GM18870 (cell line): ENCODE results near the gene ANXA8L1.
"Not testable (repeated sequence)": the region's sequence is repeated elsewhere in the genome, so short reads cannot be mapped to it uniquely, and the experiment has no call there.

Experiments
- ATAC-seq: cut with Tn5 transposase; IDR thresholded peaks from one replicate; pipeline ENCODE4 v1.9.1; 2021; ENCODE audit warnings: moderate library complexity; ENCODE audit not compliant: unreplicated experiment

The ANXA8L1 gene

GRCh38 chr10:46375406-46375805 is at the start of gene ANXA8L1:
TSS of gene ANXA8L1 (plus strand) at chr10:46375776. CDS start at chr10:46375852, 76 bp downstream.
- ATAC-seq, result not testable (repeated sequence)

- no peak for ATAC-seq
These were observed 49.5 kb upstream of the ANXA8L1 start for GRCh38 chr10:46326066-46326465.

- no peak for ATAC-seq
These were observed 48.6 kb upstream of the ANXA8L1 start for GRCh38 chr10:46326971-46327370.

DNA sequence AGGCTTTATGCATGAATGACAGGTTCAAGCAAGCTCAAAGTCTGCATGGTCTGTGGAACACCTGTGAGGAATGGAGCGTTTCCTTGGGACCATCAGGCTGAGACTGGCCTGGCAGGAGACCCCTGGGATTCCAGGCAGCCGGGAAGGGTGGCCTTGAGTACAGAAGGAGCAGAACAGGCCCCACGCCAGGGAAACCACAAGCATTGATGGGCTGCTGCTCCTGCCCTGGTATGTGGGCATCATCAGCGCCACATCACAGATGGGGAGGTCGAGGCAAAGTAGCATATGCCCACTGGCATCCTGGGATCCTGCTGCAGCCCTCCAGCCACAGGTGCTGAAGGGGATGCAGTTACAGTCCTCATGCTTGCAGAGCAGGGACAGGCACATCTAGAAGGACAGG is 47.9 kb upstream of the ANXA8L1 start:
- ATAC-seq, result no peak

- no peak for ATAC-seq
These were observed 46.5 kb upstream of the ANXA8L1 start for GRCh38 chr10:46328853-46329689.

DNA sequence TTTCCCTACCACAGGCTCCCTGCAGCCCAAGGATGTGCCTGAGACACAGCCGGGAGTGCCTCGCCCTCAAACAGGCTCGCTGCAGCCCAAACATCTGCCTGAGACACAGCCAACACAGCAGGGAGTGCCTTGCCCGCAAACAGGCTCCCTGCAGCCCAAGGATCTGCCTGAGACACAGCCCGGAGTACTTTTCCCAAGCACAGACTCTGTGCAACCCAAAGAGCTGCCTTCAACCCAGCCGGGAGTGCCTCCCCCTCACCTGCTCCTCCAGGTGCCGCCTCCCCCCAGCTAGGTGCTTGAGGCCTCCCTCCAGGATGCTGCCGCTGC is 45.9 kb upstream of the ANXA8L1 start:
- ATAC-seq, result no peak

DNA sequence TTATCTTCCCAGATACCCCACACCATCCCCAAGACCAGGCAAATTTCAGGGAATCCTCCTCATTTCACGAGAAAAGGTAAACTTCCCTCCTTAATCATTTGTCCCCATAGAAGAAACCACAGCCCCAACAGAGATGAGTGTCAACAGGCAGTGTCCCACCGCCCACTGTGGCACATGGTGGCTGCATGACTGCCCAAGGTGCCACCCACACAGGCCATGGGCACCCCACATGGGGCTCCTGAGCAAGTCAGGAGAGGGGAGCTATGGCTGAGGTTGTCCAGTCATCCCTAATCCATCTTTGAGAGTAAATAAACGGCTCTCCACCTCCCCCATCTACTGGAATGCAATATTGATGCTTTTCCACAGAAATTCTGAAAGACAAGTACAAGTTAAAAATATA is 44.7 kb upstream of the ANXA8L1 start:
- ATAC-seq, result no peak

DNA sequence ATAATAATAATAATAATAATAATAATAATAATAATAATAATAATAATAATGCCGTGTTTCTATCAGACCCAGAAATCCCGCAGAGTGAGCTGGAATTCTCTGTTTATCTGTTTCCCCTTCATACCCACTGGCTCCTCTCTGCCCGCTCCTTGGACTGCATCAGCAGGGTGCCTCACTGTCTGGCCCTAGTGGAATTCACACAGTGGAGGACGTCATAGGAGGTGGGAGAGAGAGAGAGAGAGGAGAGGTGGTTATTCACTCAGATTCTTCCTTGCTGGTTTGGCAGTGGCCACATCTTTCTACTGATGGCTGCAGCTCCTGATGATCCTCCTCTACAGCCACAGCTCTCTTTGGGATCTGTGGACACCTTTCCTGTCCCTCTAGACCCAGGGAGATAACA is 10.1 kb upstream of the ANXA8L1 start:
- ATAC-seq, result not testable (repeated sequence)

- ATAC-seq, result not testable (repeated sequence)
These were observed 8.4 kb upstream of the ANXA8L1 start for GRCh38 chr10:46367209-46367608.

DNA sequence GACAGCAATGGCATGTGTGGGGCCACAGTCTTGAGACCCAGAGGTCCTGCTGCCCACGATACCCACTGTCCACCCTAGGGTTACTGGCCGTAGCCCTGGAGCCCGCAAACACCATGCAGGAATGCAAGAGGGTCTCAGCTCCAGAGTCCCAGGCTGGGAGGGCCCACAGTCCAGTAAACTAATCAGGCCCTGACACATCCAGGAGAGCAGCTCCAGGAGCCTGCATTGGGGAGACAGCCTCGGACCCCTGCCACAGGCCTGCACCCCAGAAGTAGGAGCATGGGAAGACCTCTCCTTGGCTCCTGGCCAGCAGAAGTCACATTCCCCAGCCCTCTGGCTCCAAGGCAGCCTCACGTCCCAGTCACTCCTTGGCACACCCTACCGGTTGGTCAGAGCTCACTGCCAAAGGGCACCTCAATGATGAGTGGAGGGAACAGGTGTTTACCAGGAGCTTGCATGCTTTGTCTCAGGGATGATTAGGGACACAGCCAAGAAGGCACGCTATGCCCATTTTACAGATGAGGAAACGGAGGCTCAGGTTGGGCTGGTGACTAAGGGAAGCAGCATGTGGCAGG is 7.8 kb upstream of the ANXA8L1 start:
- not testable (repeated sequence) for ATAC-seq

GRCh38 chr10:46368956-46369355 is 6.6 kb upstream of the ANXA8L1 start:
- ATAC-seq, result not testable (repeated sequence)

- not testable (repeated sequence) for ATAC-seq
These were observed 1.2 kb upstream of the ANXA8L1 start for GRCh38 chr10:46374410-46374809.

DNA sequence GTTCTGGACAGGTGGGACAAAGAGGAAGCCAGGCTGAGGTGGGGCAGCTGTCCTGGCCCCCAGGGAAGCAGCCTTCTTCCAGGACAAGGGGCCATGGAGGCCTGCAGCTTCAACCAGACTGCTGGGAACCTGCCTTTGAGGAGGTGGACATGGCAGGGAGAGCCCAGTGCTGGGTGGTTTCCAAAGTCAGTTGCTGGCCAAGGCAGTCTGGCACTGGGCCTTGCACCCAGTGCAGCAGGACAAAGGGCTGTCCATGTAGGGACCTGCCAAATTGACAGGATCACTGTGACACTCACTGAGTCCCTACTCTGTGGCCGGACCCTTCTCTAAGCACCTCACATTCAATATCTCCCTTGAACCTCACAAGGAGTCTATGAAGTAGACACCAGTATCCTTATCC is 1.4 kb downstream of the ANXA8L1 start:
- ATAC-seq, result not testable (repeated sequence)

- not testable (repeated sequence) for ATAC-seq
These were observed 2.1 kb downstream of the ANXA8L1 start for GRCh38 chr10:46377651-46378050.

DNA sequence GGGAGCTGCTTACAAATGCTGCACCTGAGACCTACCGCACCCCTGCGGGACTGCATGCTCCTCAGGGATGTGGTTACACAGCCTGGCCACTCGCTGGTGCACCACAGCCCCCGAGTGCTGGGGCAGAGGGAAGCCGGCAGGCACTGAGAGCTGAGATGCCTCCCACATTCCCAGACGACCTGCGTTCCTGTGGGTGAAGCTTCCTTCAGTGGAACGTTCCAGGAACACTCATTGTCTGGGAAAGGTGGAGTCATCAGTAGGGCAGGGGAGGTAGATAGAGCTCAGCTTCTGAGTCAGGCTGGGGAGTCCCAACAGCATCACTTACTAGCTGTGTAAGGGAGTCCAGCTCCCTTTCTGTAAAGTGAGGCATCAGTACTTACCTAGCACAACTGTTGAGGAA is 2.5 kb downstream of the ANXA8L1 start:
- not testable (repeated sequence) for ATAC-seq

- ATAC-seq, result not testable (repeated sequence)
These were observed 3.8 kb downstream of the ANXA8L1 start for GRCh38 chr10:46379233-46379848.

GRCh38 chr10:46385858-46386257 is 10.3 kb downstream of the ANXA8L1 start:
- ATAC-seq, result not testable (repeated sequence)

DNA sequence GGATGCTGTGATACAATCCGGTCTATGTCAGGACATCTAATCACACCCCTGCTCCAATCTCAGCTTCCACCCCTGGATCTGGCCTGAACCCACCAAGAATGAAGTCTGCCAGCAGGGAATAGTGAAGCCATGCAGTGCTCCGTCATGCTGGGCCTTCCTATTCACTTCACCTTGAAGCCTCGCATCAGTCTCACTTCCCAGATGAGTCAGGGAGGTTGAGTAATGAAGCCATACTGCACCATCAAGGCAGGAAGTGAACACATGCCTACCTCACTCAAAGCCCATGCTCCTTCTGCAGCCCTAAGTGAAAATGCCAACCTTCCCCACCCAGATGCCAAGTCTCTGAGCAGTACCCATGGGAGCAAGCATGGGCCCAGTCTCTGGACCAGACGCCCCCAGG is 11.1 kb downstream of the ANXA8L1 start:
- ATAC-seq, result not testable (repeated sequence)

GRCh38 chr10:46387309-46387902 is 11.8 kb downstream of the ANXA8L1 start:
- not testable (repeated sequence) for ATAC-seq

- not testable (repeated sequence) for ATAC-seq
These were observed 15.8 kb downstream of the ANXA8L1 start for GRCh38 chr10:46391422-46391821.

DNA sequence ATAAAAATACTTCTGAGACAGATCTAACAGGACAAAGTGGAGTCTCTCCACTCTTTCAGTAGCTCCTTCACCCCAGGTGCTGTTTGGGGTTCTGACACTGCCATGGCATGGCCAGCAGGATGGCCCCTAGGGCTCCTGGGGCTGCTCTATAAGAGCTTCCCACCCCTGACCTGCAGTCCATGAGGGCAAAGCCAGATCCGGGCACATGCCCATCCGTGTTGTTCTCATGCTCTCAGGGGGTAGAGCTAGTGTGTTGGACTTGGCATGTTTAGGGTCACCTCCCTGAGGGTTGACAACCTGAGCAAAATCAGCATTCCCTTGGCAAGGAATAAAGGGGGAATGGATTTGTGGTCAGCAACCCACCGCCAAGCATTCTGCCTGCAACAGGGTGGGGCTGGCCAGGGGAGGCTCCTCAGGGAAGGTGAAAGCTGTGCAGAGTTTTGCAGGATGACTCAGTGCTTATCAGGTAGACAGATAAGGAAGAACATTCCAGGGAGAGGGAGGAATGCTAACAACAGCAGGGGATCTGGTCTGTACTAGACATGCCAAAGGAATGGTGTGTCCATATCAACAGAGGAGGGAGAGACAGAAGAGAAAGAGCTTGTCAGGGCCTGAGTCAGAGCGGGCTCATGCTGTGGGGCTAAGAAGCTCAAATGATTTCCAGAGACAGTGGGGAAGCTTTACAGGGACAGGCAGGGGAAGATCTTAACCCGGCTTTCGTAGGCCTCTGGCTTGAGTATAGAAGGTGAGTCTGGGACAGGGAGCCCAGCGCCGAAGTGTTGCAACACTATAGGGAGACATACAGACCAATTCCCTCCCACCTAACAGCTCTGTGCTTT is 21.1 kb downstream of the ANXA8L1 start:
- ATAC-seq, result not testable (repeated sequence)
